Right lobe of liver (tissue), 4 donors: ENCODE data around the gene WNK2.

Experiments used
- CTCF ChIP-seq, 4 donors: fragments of 200-600 bp in 3 of 4; fragments of 450-650 bp in 1 of 4; IDR thresholded peaks; one replicate each; pipeline versions ENCODE4 v1.5.1 to v1.8.0; 2016 to 2022; ENCODE audit warnings: antibody characterized with exemption in 4 of 4, mild to moderate bottlenecking in 2 of 4
- POLR2A ChIP-seq: fragments of 450-650 bp; IDR thresholded peaks from one replicate; pipeline ENCODE4 v1.6.1; 2017; ENCODE audit warnings: antibody characterized with exemption, mild to moderate bottlenecking
- donor health status: DM: no; HTN: no; CAD: no.
- donor health status: DM: no; HTN: no; CAD: no.
- donor health status: DM: no; HTN: yes; CAD: no.

- TF ChIP-seq CTCF (IDR thresholded peaks at IDR 0.05), result no peak
- no peak for TF ChIP-seq POLR2A
Measured at GRCh38 chr9:93221044-93221443, 37.1 kb downstream of the WNK2 start.
